NCI-H82 treated with DMSO at 0.1 percent for 48 hours (cell line): ENCODE results near the gene CYP27B1.
"Not testable (repeated sequence)": the region's sequence is repeated elsewhere in the genome, so short reads cannot be mapped to it uniquely, and the experiment has no call there.

Experiments used
- DNase-seq: peaks from one replicate; lab custom pipeline; 2025; ENCODE audit not compliant: unreplicated experiment; lab: John Stamatoyannopoulos, UW

Gene CYP27B1

GRCh38 chr12:57723630-57723962, 43.3 kb downstream of the CYP27B1 start:
- DNase-seq: no peak

GRCh38 chr12:57722716-57723629, 43.9 kb downstream of the CYP27B1 start:
- no peak for DNase-seq

- DNase-seq: not testable (repeated sequence)
Observed at GRCh38 chr12:57721846-57722608, 44.9 kb downstream of the CYP27B1 start.

GRCh38 chr12:57720606-57721595, 46.0 kb downstream of the CYP27B1 start:
- no peak for DNase-seq

- no peak for DNase-seq
Observed at GRCh38 chr12:57719777-57720605, 46.9 kb downstream of the CYP27B1 start.

- DNase-seq: no peak
Observed at GRCh38 chr12:57718641-57719528, 48.0 kb downstream of the CYP27B1 start.

- DNase-seq: no peak
Observed at GRCh38 chr12:57717846-57718640, 48.8 kb downstream of the CYP27B1 start.

GRCh38 chr12:57717131-57717530, 49.7 kb downstream of the CYP27B1 start:
- DNase-seq: no peak

- no peak for DNase-seq
Observed at GRCh38 chr12:57716305-57716704, 50.6 kb downstream of the CYP27B1 start.

- DNase-seq: no peak
Observed at GRCh38 chr12:57715786-57716185, 51.1 kb downstream of the CYP27B1 start.

- DNase-seq: not testable (repeated sequence)
Observed at GRCh38 chr12:57715036-57715748, 51.7 kb downstream of the CYP27B1 start.

- no peak for DNase-seq
Observed at GRCh38 chr12:57713209-57713608, 53.7 kb downstream of the CYP27B1 start.

GRCh38 chr12:57712701-57713100, 54.2 kb downstream of the CYP27B1 start:
- DNase-seq: no peak
